ENCODE measurements around the gene LHX8.

DNA sequence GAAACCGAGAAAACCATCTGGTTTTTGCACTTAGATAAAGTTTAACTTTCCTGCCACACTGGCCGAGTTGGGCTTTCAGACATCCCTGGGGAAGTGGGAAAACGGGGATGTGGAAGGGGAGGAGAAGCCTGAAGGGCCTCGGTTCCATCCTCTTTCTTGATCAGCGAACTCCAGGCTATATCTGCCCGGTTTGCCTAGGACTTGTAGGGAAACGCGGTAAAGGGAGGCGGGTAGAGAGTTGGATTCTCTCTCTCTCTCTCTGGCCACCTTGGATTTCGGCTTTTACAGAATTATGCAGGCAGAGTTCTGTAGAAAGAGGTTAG is 4.6 kb upstream of the LHX8 start:
- TF ChIP-seq CTCF (IDR thresholded peaks at IDR 0.05) (no peak), EZH2 (IDR thresholded peaks at IDR 0.05; ENCODE audit: borderline replicate concordance, insufficient read depth, low read depth, low read length, poor library complexity, severe bottlenecking) (no peak)
